ENCODE results near the gene CPT1A.

The CPT1A gene

GRCh38 chr11:68819362-68819761 is 22.4 kb downstream of the CPT1A start:
- Histone ChIP-seq H3K9ac (ENCODE audit: low read length) (no peak overlapping the region), H3K79me2 (ENCODE audit: insufficient read depth, low read length) (no peaks in the 10 kb centered on the region), H3K4me3 (ENCODE audit: insufficient read depth, low read length, poor library complexity, severe bottlenecking) (no peak overlapping the region), H4K20me1 (ENCODE audit: low read depth, low read length) (no peaks in the 10 kb centered on the region), H2AFZ (ENCODE audit: low read depth, low read length, severe bottlenecking) (no peak overlapping the region), H3K4me2 (ENCODE audit: low read depth, low read length, poor library complexity, severe bottlenecking) (no peak overlapping the region), H3K27ac (ENCODE audit: low read depth, low read length) (no peak overlapping the region), H3K9me2 (replicated peaks; ENCODE audit: insufficient read depth, low read length) (no peaks in the 10 kb centered on the region), H3K36me3 (ENCODE audit: low read length) (no peaks in the 10 kb centered on the region), H3K27me3 (ENCODE audit: low read length) (no peaks in the 10 kb centered on the region), H3F3A (ENCODE audit: insufficient read depth) (no peaks in the 10 kb centered on the region), H3K9me3 (ENCODE audit: insufficient read depth, low read length) (no peaks in the 10 kb centered on the region)
- TF ChIP-seq CTCF (IDR thresholded peaks at IDR 0.05; ENCODE audit: insufficient read depth, low read length, poor library complexity, severe bottlenecking) = no peak
- TF ChIP-seq EZH2phosphoT487 (conservative IDR thresholded peaks at IDR 0.05; ENCODE audit: low read length) = no peak

GRCh38 chr11:68818181-68818580 is 23.5 kb downstream of the CPT1A start:
- no peak for TF ChIP-seq CTCF (IDR thresholded peaks at IDR 0.05; ENCODE audit: insufficient read depth, low read length, poor library complexity, severe bottlenecking)
- TF ChIP-seq EZH2phosphoT487 (conservative IDR thresholded peaks at IDR 0.05; ENCODE audit: low read length) = no peak
- Histone ChIP-seq H3K27ac (ENCODE audit: low read depth, low read length) (no peak overlapping the region), H3K27me3 (ENCODE audit: low read length) (no peaks in the 10 kb centered on the region), H3K9ac (ENCODE audit: low read length) (no peak overlapping the region), H2AFZ (ENCODE audit: low read depth, low read length, severe bottlenecking) (no peak overlapping the region), H3K79me2 (ENCODE audit: insufficient read depth, low read length) (no peaks in the 10 kb centered on the region), H4K20me1 (ENCODE audit: low read depth, low read length) (no peaks in the 10 kb centered on the region), H3K9me3 (ENCODE audit: insufficient read depth, low read length) (no peaks in the 10 kb centered on the region), H3K36me3 (ENCODE audit: low read length) (no peaks in the 10 kb centered on the region), H3K4me2 (ENCODE audit: low read depth, low read length, poor library complexity, severe bottlenecking) (no peak overlapping the region), H3K4me3 (ENCODE audit: insufficient read depth, low read length, poor library complexity, severe bottlenecking) (no peak overlapping the region), H3K9me2 (replicated peaks; ENCODE audit: insufficient read depth, low read length) (no peaks in the 10 kb centered on the region), H3F3A (ENCODE audit: insufficient read depth) (no peaks in the 10 kb centered on the region)

- no peaks in the 10 kb centered on the region for H3K79me2 ChIP-seq (ENCODE audit: insufficient read depth, low read length)
- H4K20me1 ChIP-seq (ENCODE audit: low read depth, low read length) = no peaks in the 10 kb centered on the region
- no peaks in the 10 kb centered on the region for H3K9me2 ChIP-seq (replicated peaks; ENCODE audit: insufficient read depth, low read length)
- H2AFZ ChIP-seq (ENCODE audit: low read depth, low read length, severe bottlenecking) = no peak overlapping the region
- no peaks in the 10 kb centered on the region for H3F3A ChIP-seq (ENCODE audit: insufficient read depth)
- H3K36me3 ChIP-seq (ENCODE audit: low read length) = no peaks in the 10 kb centered on the region
- no peak overlapping the region for H3K4me2 ChIP-seq (ENCODE audit: low read depth, low read length, poor library complexity, severe bottlenecking)
- no peaks in the 10 kb centered on the region for H3K9me3 ChIP-seq (ENCODE audit: insufficient read depth, low read length)
- TF ChIP-seq CTCF (IDR thresholded peaks at IDR 0.05; ENCODE audit: insufficient read depth, low read length, poor library complexity, severe bottlenecking) = no peak
- TF ChIP-seq EZH2phosphoT487 (conservative IDR thresholded peaks at IDR 0.05; ENCODE audit: low read length) = no peak
- H3K27ac ChIP-seq (ENCODE audit: low read depth, low read length) = no peak overlapping the region
- no peak overlapping the region for H3K9ac ChIP-seq (ENCODE audit: low read length)
- no peaks in the 10 kb centered on the region for H3K27me3 ChIP-seq (ENCODE audit: low read length)
- no peak overlapping the region for H3K4me3 ChIP-seq (ENCODE audit: insufficient read depth, low read length, poor library complexity, severe bottlenecking)
Measured at GRCh38 chr11:68817554-68817953, 24.2 kb downstream of the CPT1A start.
